Loucy (cell line): Measurements from ENCODE around the gene SPRR2E.

Source experiments
- H2AFZ ChIP-seq: fragments of 200-600 bp; sonication (generic); 2 replicates; pipeline ENCODE4 v1.6.0; 2016; ENCODE audit warnings: antibody characterized with exemption, mild to moderate bottlenecking, low read length, moderate library complexity
- H3F3A ChIP-seq: fragments of 200-600 bp; 2 replicates; pipeline ENCODE4 v1.6.0; 2016; ENCODE audit warnings: antibody characterized with exemption, low read depth, mild to moderate bottlenecking
- H3K27me3 ChIP-seq: fragments of 200-600 bp; sonication (generic); 2 replicates; pipeline ENCODE4 v1.6.1; 2014; ENCODE audit warnings: low read length, mild to moderate bottlenecking; ENCODE audit not compliant: insufficient read depth, poor library complexity, severe bottlenecking
- H3K36me3 ChIP-seq: fragments of 200-600 bp; sonication (generic); 2 replicates; pipeline ENCODE4 v1.6.1; 2016; ENCODE audit warnings: low read length; ENCODE audit not compliant: insufficient read depth
- H3K4me1 ChIP-seq: fragments of 200-600 bp; sonication (generic); 2 replicates; pipeline ENCODE4 v1.5.1; 2014; ENCODE audit warnings: low read length, mild to moderate bottlenecking; ENCODE audit not compliant: insufficient read depth, poor library complexity, severe bottlenecking
- H3K4me2 ChIP-seq: fragments of 200-600 bp; sonication (generic); 2 replicates; pipeline ENCODE4 v1.6.0; 2014; ENCODE audit warnings: antibody characterized with exemption, low read length, low read depth, mild to moderate bottlenecking; ENCODE audit not compliant: poor library complexity, severe bottlenecking
- H3K4me3 ChIP-seq: fragments of 200-600 bp; sonication (generic); 2 replicates; pipeline ENCODE4 v1.5.1; 2014; ENCODE audit warnings: low read length, mild to moderate bottlenecking, mixed read lengths; ENCODE audit not compliant: poor library complexity, severe bottlenecking
- H3K79me2 ChIP-seq: fragments of 200-600 bp; sonication (generic); 2 replicates; pipeline ENCODE4 v1.6.1; 2014; ENCODE audit warnings: low read length; ENCODE audit not compliant: insufficient read depth
- H3K9ac ChIP-seq: fragments of 200-600 bp; sonication (generic); 2 replicates; pipeline ENCODE4 v1.6.0; 2014; ENCODE audit warnings: mild to moderate bottlenecking, low read depth, low read length, moderate library complexity; ENCODE audit not compliant: poor library complexity, severe bottlenecking
- H3K9me2 ChIP-seq: fragments of 200-600 bp; sonication (generic); replicated peaks from 2 replicates; pipeline ENCODE4 v1.6.1; 2016; ENCODE audit warnings: low read depth, low read length, mixed read lengths
- H3K9me3 ChIP-seq: fragments of 200-600 bp; sonication (generic); 2 replicates; pipeline ENCODE4 v1.6.1; 2014; ENCODE audit warnings: mild to moderate bottlenecking, antibody characterized with exemption, low read length, low read depth; ENCODE audit not compliant: insufficient read depth
- H4K20me1 ChIP-seq: fragments of 200-600 bp; sonication (generic); 2 replicates; pipeline ENCODE4 v1.6.0; 2014; ENCODE audit warnings: antibody characterized with exemption, low read length, mild to moderate bottlenecking; ENCODE audit not compliant: insufficient read depth, poor library complexity, severe bottlenecking
- EZH2phosphoT487 ChIP-seq: fragments of 200-600 bp; IDR thresholded peaks from 2 replicates; pipeline ENCODE4 v1.6.1; 2018; ENCODE audit warnings: antibody characterized with exemption, mild to moderate bottlenecking, moderate library complexity, borderline replicate concordance
- TF ChIP-seq, protein P1 (sequence below): fragments of 200-600 bp; sonication (generic); conservative IDR thresholded peaks from 2 replicates; pipeline ENCODE4 v1.5.1; 2014; ENCODE audit warnings: mild to moderate bottlenecking, antibody characterized with exemption, low read length

The SPRR2E gene

DNA sequence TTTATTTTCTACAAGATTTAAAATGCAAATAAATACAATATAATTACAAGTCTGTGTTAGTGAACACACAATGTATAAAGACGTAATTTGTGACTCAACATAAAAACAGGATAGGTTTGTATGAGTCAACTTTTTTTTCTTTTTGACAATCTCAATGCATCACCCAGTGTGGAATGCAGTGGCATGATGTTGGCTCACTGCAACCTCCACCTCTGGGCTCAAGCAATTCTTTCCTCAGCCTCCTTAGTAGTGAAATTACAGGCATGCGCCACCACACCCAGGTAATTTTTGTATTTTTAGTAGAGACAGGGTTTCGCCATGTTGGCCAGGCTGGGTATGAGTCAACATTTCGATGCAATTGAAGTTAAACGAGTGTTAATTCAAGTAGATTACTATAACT is 5.9 kb upstream of the SPRR2E start:
- Histone ChIP-seq H3K9ac (no peak overlapping the region), H3K4me2 (no peak overlapping the region), H2AFZ (no peak overlapping the region), H3K4me3 (no peak overlapping the region), H3K36me3 (no peaks in the 10 kb centered on the region), H3F3A (no peaks in the 10 kb centered on the region), H3K27me3 (no peaks in the 10 kb centered on the region), H3K4me1 (no peaks in the 10 kb centered on the region), H3K9me2 (no peaks in the 10 kb centered on the region), H3K9me3 (no peaks in the 10 kb centered on the region), H3K79me2 (no peaks in the 10 kb centered on the region), H4K20me1 (no peaks in the 10 kb centered on the region)
- TF ChIP-seq, protein P1, sequence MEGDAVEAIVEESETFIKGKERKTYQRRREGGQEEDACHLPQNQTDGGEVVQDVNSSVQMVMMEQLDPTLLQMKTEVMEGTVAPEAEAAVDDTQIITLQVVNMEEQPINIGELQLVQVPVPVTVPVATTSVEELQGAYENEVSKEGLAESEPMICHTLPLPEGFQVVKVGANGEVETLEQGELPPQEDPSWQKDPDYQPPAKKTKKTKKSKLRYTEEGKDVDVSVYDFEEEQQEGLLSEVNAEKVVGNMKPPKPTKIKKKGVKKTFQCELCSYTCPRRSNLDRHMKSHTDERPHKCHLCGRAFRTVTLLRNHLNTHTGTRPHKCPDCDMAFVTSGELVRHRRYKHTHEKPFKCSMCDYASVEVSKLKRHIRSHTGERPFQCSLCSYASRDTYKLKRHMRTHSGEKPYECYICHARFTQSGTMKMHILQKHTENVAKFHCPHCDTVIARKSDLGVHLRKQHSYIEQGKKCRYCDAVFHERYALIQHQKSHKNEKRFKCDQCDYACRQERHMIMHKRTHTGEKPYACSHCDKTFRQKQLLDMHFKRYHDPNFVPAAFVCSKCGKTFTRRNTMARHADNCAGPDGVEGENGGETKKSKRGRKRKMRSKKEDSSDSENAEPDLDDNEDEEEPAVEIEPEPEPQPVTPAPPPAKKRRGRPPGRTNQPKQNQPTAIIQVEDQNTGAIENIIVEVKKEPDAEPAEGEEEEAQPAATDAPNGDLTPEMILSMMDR = no peak
- TF ChIP-seq EZH2phosphoT487 = no peak

DNA sequence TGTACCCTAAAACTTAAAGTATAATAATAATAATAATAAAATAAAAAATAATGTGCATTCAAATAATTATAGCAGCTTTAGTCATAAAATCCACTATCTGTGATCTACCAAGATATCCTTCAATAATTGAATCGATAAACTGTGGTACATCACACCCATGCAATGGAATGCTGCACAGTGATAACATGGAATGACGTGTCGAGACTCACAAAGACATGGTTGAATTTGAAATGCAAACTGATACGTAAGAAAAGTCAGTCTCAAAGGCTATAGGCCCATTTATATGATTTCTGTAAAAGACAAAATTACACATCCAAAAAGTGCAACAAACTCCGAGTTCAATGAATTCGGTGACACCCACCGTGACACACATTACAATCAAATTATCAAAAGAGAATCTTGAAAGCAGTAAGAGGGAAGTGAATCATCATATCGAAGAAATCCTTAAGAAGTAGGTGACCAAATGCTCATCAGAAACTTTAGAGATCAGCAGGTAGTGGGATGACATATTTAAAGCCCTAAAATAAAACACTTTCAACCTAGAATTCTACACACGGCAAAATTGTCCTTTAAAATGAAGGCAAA is 5.2 kb upstream of the SPRR2E start:
- no peak overlapping the region for H2AFZ ChIP-seq
- H3K27me3 ChIP-seq = no peaks in the 10 kb centered on the region
- H3K9me3 ChIP-seq = no peaks in the 10 kb centered on the region
- H3K4me2 ChIP-seq = no peak overlapping the region
- no peak overlapping the region for H3K4me3 ChIP-seq
- no peaks in the 10 kb centered on the region for H3K4me1 ChIP-seq
- TF ChIP-seq EZH2phosphoT487 = no peak
- TF ChIP-seq, protein P1 = no peak
- no peak overlapping the region for H3K9ac ChIP-seq
- no peaks in the 10 kb centered on the region for H4K20me1 ChIP-seq
- no peaks in the 10 kb centered on the region for H3K9me2 ChIP-seq
- H3K36me3 ChIP-seq = no peaks in the 10 kb centered on the region
- H3F3A ChIP-seq = no peaks in the 10 kb centered on the region
- H3K79me2 ChIP-seq = no peaks in the 10 kb centered on the region

DNA sequence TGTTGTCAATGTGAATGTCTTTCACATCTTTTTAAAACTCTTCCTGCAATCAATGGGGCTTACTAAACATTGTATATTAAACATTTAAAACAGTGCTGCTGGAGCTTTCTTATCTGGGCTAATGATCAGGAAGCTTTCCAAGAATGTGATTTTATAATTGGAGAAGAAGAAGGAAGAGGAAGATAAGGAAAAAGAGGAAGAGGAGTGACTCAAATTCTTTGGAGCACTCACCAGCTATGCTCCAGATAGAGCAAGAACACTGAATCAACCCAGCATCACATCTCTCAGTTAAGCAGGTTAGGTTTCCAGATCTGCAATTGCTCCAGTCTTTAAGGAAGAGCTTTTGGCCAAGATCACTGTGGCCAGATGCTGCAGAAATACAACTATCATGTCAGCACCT is 1.4 kb upstream of the SPRR2E start:
- H3K4me2 ChIP-seq = no peak overlapping the region
- H3K9ac ChIP-seq = no peak overlapping the region
- H2AFZ ChIP-seq = no peak overlapping the region
- H3K4me1 ChIP-seq = no peaks in the 10 kb centered on the region
- no peaks in the 10 kb centered on the region for H3K36me3 ChIP-seq
- no peak overlapping the region for H3K4me3 ChIP-seq
- H3K9me3 ChIP-seq = no peaks in the 10 kb centered on the region
- H3K79me2 ChIP-seq = no peaks in the 10 kb centered on the region
- H3F3A ChIP-seq = no peaks in the 10 kb centered on the region
- H3K27me3 ChIP-seq = no peaks in the 10 kb centered on the region
- H4K20me1 ChIP-seq = no peaks in the 10 kb centered on the region
- H3K9me2 ChIP-seq = no peaks in the 10 kb centered on the region
- TF ChIP-seq EZH2phosphoT487 = no peak
- TF ChIP-seq, protein P1 = no peak
